Fibroblast of lung (primary cell): ENCODE data around the gene ST6GALNAC6. TPM values are rescaled to one million over a fixed set of nuclear protein-coding genes. Genes with fewer than 3 reads are reported as not detected.

ENCODE experiments used
- DNase-seq, 2 donors: peaks; one replicate each; pipeline versions ENCODE4 v3.0.0 to v3.0.0-alpha.2; 2010; ENCODE audit warnings: low read depth in 2 of 2
- H2AFZ ChIP-seq: 2 replicates; pipeline ENCODE4 v1.5.1; 2012; ENCODE audit warnings: low read length, control low read depth, inconsistent platforms
- H3K27ac ChIP-seq: 2 replicates; pipeline ENCODE4 v1.5.1; 2011; ENCODE audit warnings: low read length, control low read depth; ENCODE audit not compliant: insufficient read depth
- H3K27me3 ChIP-seq: 2 replicates; pipeline ENCODE4 v1.5.1; 2011; ENCODE audit warnings: mild to moderate bottlenecking, low read length; ENCODE audit not compliant: control insufficient read depth, insufficient read depth
- H3K36me3 ChIP-seq: 2 replicates; pipeline ENCODE4 v1.5.1; 2011; ENCODE audit warnings: low read length; ENCODE audit not compliant: control insufficient read depth, insufficient read depth
- H3K4me1 ChIP-seq: 2 replicates; pipeline ENCODE4 v1.5.1; 2011; ENCODE audit warnings: low read length; ENCODE audit not compliant: control insufficient read depth, insufficient read depth; ENCODE audit errors: extremely low read depth
- H3K4me2 ChIP-seq: 2 replicates; pipeline ENCODE4 v1.5.1; 2011; ENCODE audit warnings: low read length, control low read depth; ENCODE audit not compliant: insufficient read depth; ENCODE audit errors: extremely low read depth
- H3K4me3 ChIP-seq, 4 experiments: fragments of 200-600 bp in 1 of 4; sonication (generic) in 1 of 4; replicated peaks in 1 of 4; 2 replicates each; pipeline ENCODE4 v1.5.1; 2011 to 2016; ENCODE audit warnings: low read length in 4 of 4, low read depth in 3 of 4, mild to moderate bottlenecking in 3 of 4, control low read depth in 2 of 4, inconsistent platforms in 1 of 4, mixed read lengths in 1 of 4; ENCODE audit not compliant: insufficient read depth in 1 of 4; ENCODE audit errors: control extremely low read depth in 1 of 4
- H3K79me2 ChIP-seq: 2 replicates; pipeline ENCODE4 v1.5.1; 2012; ENCODE audit warnings: mild to moderate bottlenecking, low read length, inconsistent platforms; ENCODE audit not compliant: control insufficient read depth, insufficient read depth
- H3K9ac ChIP-seq: 2 replicates; pipeline ENCODE4 v1.5.1; 2011; ENCODE audit warnings: mild to moderate bottlenecking, low read length, control low read depth; ENCODE audit not compliant: insufficient read depth
- H3K9me3 ChIP-seq: 2 replicates; pipeline ENCODE4 v1.5.1; 2012; ENCODE audit warnings: low read depth, low read length; ENCODE audit not compliant: control insufficient read depth, insufficient read depth
- H4K20me1 ChIP-seq: 2 replicates; pipeline ENCODE4 v1.5.1; 2011; ENCODE audit warnings: low read length; ENCODE audit not compliant: control insufficient read depth, insufficient read depth; ENCODE audit errors: extremely low read depth
- EZH2 ChIP-seq: IDR thresholded peaks from 2 replicates; pipeline ENCODE4 v1.5.1; 2012; ENCODE audit warnings: low read length, control low read depth, mild to moderate bottlenecking; ENCODE audit errors: missing control alignments
- polyA plus RNA-seq, 2 donors: library from polyadenylated mRNA; depleted of rRNA in 1 of 2; stranded (reverse) in 1 of 2; unstranded in 1 of 2; fragments of >200 nt; gene quantifications; 2 replicates each; pipeline ENCODE4 v1.2.1, GENCODE V29; 2011 to 2012; ENCODE audit warnings: missing spikeins in 1 of 2
- total RNA-seq: library from RNA; depleted of rRNA; stranded (reverse); fragments of >200 nt; gene quantifications from 2 replicates; pipeline ENCODE4 v1.2.1, GENCODE V29; 2014
- TF ChIP-seq, protein P1 (sequence below), 2 donors: IDR thresholded peaks in 1 of 2; conservative IDR thresholded peaks in 1 of 2; 1 replicate in 1 of 2; 2 replicates in 1 of 2; pipeline ENCODE4 v1.5.1; 2011 to 2012; ENCODE audit warnings: low read length in 2 of 2, control low read depth in 1 of 2, inconsistent platforms in 1 of 2, low read depth in 1 of 2, mild to moderate bottlenecking in 1 of 2

ST6GALNAC6 gene
- total and polyA plus RNA-seq, 2 donors (not counting 1 experiment from before 2014, with no cell fraction given), result 56.0 to 69.5 TPM

DNA sequence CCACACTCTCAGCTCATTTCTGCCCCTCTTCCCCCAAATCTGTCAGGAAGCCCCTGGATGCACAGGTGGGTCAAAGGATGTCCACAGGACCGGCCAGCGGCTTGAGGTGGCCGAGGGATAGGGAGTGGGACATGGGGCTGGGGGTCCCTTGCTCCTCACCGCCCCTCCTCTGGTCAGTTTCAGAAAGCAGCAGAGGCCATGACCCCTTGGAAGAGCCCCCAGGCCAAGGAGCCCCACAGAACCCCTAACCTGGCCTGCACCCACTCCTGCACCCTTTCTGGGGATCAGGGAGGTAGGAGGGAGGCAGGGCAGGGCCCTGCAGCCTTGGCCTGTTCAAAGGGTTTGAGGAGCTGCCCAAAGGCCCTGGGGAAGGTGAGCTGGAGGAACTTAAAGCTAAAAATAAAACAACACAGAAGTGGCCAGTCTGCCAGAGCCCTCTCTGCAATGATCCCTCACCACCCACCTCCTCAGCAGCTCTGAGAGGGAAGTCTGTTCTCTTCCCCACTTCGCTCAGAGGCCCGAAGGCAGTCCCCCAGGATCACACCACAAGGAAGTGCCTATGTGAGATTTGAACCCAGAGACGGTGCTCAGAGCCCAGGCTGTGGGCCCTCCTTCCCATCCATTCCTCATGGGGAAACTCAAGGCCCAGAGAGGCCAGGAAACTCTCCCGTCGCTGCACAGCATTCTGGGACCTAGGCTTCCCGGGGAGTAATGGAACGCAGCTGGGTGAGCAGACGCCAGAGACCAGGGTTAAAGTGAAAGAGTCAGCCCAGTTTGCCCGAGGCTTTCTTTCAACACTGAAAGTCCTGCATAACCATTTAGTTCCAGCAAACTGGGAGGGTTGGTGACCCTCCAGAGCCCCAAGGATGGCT, 45.9 kb downstream of the ST6GALNAC6 start:
- no peaks in the 10 kb centered on the region for H3K27me3 ChIP-seq
- H2AFZ ChIP-seq, result no peak overlapping the region
- H3K4me2 ChIP-seq, result peak overlapping the region; percentile 92
- no peak for TF ChIP-seq EZH2
- TF ChIP-seq, protein P1, sequence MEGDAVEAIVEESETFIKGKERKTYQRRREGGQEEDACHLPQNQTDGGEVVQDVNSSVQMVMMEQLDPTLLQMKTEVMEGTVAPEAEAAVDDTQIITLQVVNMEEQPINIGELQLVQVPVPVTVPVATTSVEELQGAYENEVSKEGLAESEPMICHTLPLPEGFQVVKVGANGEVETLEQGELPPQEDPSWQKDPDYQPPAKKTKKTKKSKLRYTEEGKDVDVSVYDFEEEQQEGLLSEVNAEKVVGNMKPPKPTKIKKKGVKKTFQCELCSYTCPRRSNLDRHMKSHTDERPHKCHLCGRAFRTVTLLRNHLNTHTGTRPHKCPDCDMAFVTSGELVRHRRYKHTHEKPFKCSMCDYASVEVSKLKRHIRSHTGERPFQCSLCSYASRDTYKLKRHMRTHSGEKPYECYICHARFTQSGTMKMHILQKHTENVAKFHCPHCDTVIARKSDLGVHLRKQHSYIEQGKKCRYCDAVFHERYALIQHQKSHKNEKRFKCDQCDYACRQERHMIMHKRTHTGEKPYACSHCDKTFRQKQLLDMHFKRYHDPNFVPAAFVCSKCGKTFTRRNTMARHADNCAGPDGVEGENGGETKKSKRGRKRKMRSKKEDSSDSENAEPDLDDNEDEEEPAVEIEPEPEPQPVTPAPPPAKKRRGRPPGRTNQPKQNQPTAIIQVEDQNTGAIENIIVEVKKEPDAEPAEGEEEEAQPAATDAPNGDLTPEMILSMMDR (conservative IDR thresholded peaks at IDR 0.05 in 1 of 2, IDR thresholded peaks at IDR 0.05 in 1 of 2; ENCODE audit: low read depth in 1 of 2, low read length in 2 of 2), result no peak
- H4K20me1 ChIP-seq, result no peaks in the 10 kb centered on the region
- peak overlapping the region; percentile 68 to 92 (median 81) for H3K4me3 ChIP-seq
- no peaks in the 10 kb centered on the region for H3K9me3 ChIP-seq
- H3K4me1 ChIP-seq, result peaks cover 11% of the 10 kb centered on the region
- peak overlapping the region; percentile 76 for H3K9ac ChIP-seq
- H3K27ac ChIP-seq, result peak overlapping the region; percentile 63
- H3K79me2 ChIP-seq, result peaks cover 59% of the 10 kb centered on the region
- peaks cover 7% of the 10 kb centered on the region for H3K36me3 ChIP-seq
- DNase-seq, result peak in 1 of 2 donors; percentile 39

GRCh38 chr9:127852829-127853228, 46.6 kb downstream of the ST6GALNAC6 start:
- TF ChIP-seq, protein P1 (conservative IDR thresholded peaks at IDR 0.05 in 1 of 2, IDR thresholded peaks at IDR 0.05 in 1 of 2; ENCODE audit: low read depth in 1 of 2, low read length in 2 of 2), result no peak
- no peak for TF ChIP-seq EZH2
- Histone ChIP-seq H3K4me1 (peaks cover 6% of the 10 kb centered on the region), H2AFZ (no peak overlapping the region), H3K36me3 (peaks cover 8% of the 10 kb centered on the region), H3K4me2 (peak overlapping the region; percentile 92), H3K79me2 (peaks cover 67% of the 10 kb centered on the region), H3K27me3 (no peaks in the 10 kb centered on the region), H3K9ac (peak overlapping the region; percentile 76), H3K9me3 (no peaks in the 10 kb centered on the region), H3K4me3 (peak overlapping the region; percentile 68 to 92 (median 81)), H4K20me1 (no peaks in the 10 kb centered on the region), H3K27ac (peak overlapping the region; percentile 63)
- DNase-seq, result no peak

GRCh38 chr9:127850286-127850830, 49.0 kb downstream of the ST6GALNAC6 start:
- Histone ChIP-seq H3K9me3 (no peaks in the 10 kb centered on the region), H3K27ac (no peak overlapping the region), H2AFZ (no peak overlapping the region), H3K4me3 (no peak overlapping the region), H3K4me1 (peaks cover 14% of the 10 kb centered on the region), H3K9ac (no peak overlapping the region), H4K20me1 (no peaks in the 10 kb centered on the region), H3K4me2 (no peak overlapping the region), H3K79me2 (peaks cover 91% of the 10 kb centered on the region), H3K27me3 (no peaks in the 10 kb centered on the region), H3K36me3 (peaks cover 9% of the 10 kb centered on the region)
- DNase-seq, result no peak
- TF ChIP-seq, protein P1 (conservative IDR thresholded peaks at IDR 0.05 in 1 of 2, IDR thresholded peaks at IDR 0.05 in 1 of 2; ENCODE audit: low read depth in 1 of 2, low read length in 2 of 2), result no peak
- no peak for TF ChIP-seq EZH2
